ENCODE results near the gene JAKMIP1. TPM values are rescaled to one million over a fixed set of nuclear protein-coding genes. Genes with fewer than 3 reads are reported as not detected.

The JAKMIP1 gene
- total RNA-seq, 1 donor from 2014 or later: 5.5 TPM

- H3K79me2 ChIP-seq (ENCODE audit: low read depth): no peaks in the 10 kb centered on the region
- TF ChIP-seq, protein P1, sequence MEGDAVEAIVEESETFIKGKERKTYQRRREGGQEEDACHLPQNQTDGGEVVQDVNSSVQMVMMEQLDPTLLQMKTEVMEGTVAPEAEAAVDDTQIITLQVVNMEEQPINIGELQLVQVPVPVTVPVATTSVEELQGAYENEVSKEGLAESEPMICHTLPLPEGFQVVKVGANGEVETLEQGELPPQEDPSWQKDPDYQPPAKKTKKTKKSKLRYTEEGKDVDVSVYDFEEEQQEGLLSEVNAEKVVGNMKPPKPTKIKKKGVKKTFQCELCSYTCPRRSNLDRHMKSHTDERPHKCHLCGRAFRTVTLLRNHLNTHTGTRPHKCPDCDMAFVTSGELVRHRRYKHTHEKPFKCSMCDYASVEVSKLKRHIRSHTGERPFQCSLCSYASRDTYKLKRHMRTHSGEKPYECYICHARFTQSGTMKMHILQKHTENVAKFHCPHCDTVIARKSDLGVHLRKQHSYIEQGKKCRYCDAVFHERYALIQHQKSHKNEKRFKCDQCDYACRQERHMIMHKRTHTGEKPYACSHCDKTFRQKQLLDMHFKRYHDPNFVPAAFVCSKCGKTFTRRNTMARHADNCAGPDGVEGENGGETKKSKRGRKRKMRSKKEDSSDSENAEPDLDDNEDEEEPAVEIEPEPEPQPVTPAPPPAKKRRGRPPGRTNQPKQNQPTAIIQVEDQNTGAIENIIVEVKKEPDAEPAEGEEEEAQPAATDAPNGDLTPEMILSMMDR (IDR thresholded peaks at IDR 0.05): no peak
- TF ChIP-seq EZH2 (IDR thresholded peaks at IDR 0.05) (no peak), EZH2phosphoT487 (IDR thresholded peaks at IDR 0.05) (no peak)
- no peaks in the 10 kb centered on the region for H4K20me1 ChIP-seq (ENCODE audit: low read depth)
- H3K36me3 Mint-ChIP-seq: no peaks in the 10 kb centered on the region
- no peak overlapping the region for H3K4me2 ChIP-seq
- H3K4me3 ChIP-seq: no peak overlapping the region
- H3K9ac ChIP-seq: no peak overlapping the region
- no peaks in the 10 kb centered on the region for H3K9me3 ChIP-seq (ENCODE audit: low read depth)
- no peak for DNase-seq (ENCODE audit: low spot score)
- peaks cover 10% of the 10 kb centered on the region for H3K27me3 Mint-ChIP-seq (ENCODE audit: insufficient read depth, low read depth)
- H3K4me1 ChIP-seq: peaks cover 24% of the 10 kb centered on the region
- no peaks in the 10 kb centered on the region for H3K36me3 ChIP-seq
- no peaks in the 10 kb centered on the region for H3K9me3 Mint-ChIP-seq
- peaks cover 13% of the 10 kb centered on the region for H3K4me1 Mint-ChIP-seq
- no peak overlapping the region for H3K27ac Mint-ChIP-seq
- H3K4me3 Mint-ChIP-seq: no peak overlapping the region
- H3F3A ChIP-seq (ENCODE audit: low read depth): no peaks in the 10 kb centered on the region
- no peak overlapping the region for H3K27ac ChIP-seq
- H3K27me3 ChIP-seq: no peaks in the 10 kb centered on the region
- no peak overlapping the region for H2AFZ ChIP-seq (replicated peaks)
Measured at GRCh38 chr4:6123541-6123940, 76.8 kb downstream of the JAKMIP1 start.

- H3K27me3 Mint-ChIP-seq (ENCODE audit: insufficient read depth, low read depth): peaks cover 10% of the 10 kb centered on the region
- peaks cover 9% of the 10 kb centered on the region for H3K4me1 Mint-ChIP-seq
- Histone ChIP-seq H3K27me3 (no peaks in the 10 kb centered on the region), H3K79me2 (ENCODE audit: low read depth) (no peaks in the 10 kb centered on the region), H3F3A (ENCODE audit: low read depth) (no peaks in the 10 kb centered on the region), H3K4me3 (no peak overlapping the region), H3K4me2 (no peak overlapping the region), H3K9ac (no peak overlapping the region), H4K20me1 (ENCODE audit: low read depth) (no peaks in the 10 kb centered on the region), H3K9me3 (ENCODE audit: low read depth) (no peaks in the 10 kb centered on the region), H3K27ac (no peak overlapping the region), H3K4me1 (peaks cover 20% of the 10 kb centered on the region), H2AFZ (replicated peaks) (no peak overlapping the region), H3K36me3 (no peaks in the 10 kb centered on the region)
- TF ChIP-seq EZH2 (IDR thresholded peaks at IDR 0.05) (no peak), EZH2phosphoT487 (IDR thresholded peaks at IDR 0.05) (no peak)
- TF ChIP-seq, protein P1 (IDR thresholded peaks at IDR 0.05): no peak
- no peaks in the 10 kb centered on the region for H3K36me3 Mint-ChIP-seq
- no peaks in the 10 kb centered on the region for H3K9me3 Mint-ChIP-seq
- H3K27ac Mint-ChIP-seq: no peak overlapping the region
- no peak overlapping the region for H3K4me3 Mint-ChIP-seq
- DNase-seq (ENCODE audit: low spot score): no peak
Measured at GRCh38 chr4:6123116-6123515, 77.2 kb downstream of the JAKMIP1 start.

DNA sequence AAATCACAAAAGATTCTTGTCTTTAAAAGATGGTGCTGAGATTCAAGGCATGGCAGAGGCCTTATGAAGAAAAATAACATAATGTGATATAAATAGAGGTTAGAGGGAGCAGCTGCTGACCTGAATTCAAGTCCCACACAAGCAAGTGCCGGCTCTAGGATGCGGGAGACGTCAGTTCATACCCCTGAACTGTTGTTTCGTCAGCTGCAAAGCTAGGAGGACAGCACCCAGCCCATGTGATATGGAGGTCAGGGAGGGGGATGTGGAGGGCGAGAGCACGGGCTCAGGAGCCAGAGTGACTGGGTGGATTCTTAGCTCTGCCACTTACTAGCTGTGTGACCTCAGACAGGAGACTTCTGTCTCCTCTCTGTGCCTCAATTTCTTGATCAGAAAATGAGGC, 77.9 kb downstream of the JAKMIP1 start:
- no peak overlapping the region for H2AFZ ChIP-seq (replicated peaks)
- Mint-ChIP-seq H3K36me3 (no peaks in the 10 kb centered on the region), H3K27ac (no peak overlapping the region), H3K4me1 (peaks cover 5% of the 10 kb centered on the region), H3K9me3 (no peaks in the 10 kb centered on the region), H3K4me3 (no peak overlapping the region), H3K27me3 (ENCODE audit: insufficient read depth, low read depth) (peaks cover 7% of the 10 kb centered on the region)
- peaks cover 13% of the 10 kb centered on the region for H3K4me1 ChIP-seq
- TF ChIP-seq EZH2 (IDR thresholded peaks at IDR 0.05) (no peak), EZH2phosphoT487 (IDR thresholded peaks at IDR 0.05) (no peak)
- TF ChIP-seq, protein P1 (IDR thresholded peaks at IDR 0.05): no peak
- DNase-seq (ENCODE audit: low spot score): no peak
- H3K27me3 ChIP-seq: no peaks in the 10 kb centered on the region
- no peaks in the 10 kb centered on the region for H3F3A ChIP-seq (ENCODE audit: low read depth)
- no peaks in the 10 kb centered on the region for H3K79me2 ChIP-seq (ENCODE audit: low read depth)
- H3K9ac ChIP-seq: no peak overlapping the region
- no peak overlapping the region for H3K27ac ChIP-seq
- no peaks in the 10 kb centered on the region for H3K9me3 ChIP-seq (ENCODE audit: low read depth)
- no peak overlapping the region for H3K4me2 ChIP-seq
- H4K20me1 ChIP-seq (ENCODE audit: low read depth): no peaks in the 10 kb centered on the region
- no peak overlapping the region for H3K4me3 ChIP-seq
- H3K36me3 ChIP-seq: no peaks in the 10 kb centered on the region

Measured in neural progenitor cell (in vitro differentiated cells).